HEK293T (cell line): Measurements from ENCODE around the gene IFT172.

Experiments used
- ARNT ChIP-seq: fragments of 450-650 bp; IDR thresholded peaks from 2 replicates; pipeline ENCODE4 v1.6.1; 2017; ENCODE audit warnings: mild to moderate bottlenecking
- BHLHE40 ChIP-seq: fragments of 450-650 bp; IDR thresholded peaks from 2 replicates; pipeline ENCODE4 v1.6.1; 2016; ENCODE audit warnings: mild to moderate bottlenecking, moderate library complexity, borderline replicate concordance
- CTBP1 ChIP-seq: fragments of 450-650 bp; IDR thresholded peaks from 2 replicates; pipeline ENCODE4 v1.6.1; 2016; ENCODE audit warnings: borderline replicate concordance
- ELF4 ChIP-seq: fragments of 450-650 bp; IDR thresholded peaks from 2 replicates; pipeline ENCODE4 v1.6.1; 2017; ENCODE audit warnings: antibody characterized with exemption
- FOXK2 ChIP-seq: fragments of 450-650 bp; IDR thresholded peaks from 2 replicates; pipeline ENCODE4 v1.6.1; 2016; ENCODE audit warnings: mild to moderate bottlenecking
- FOXM1 ChIP-seq: fragments of 450-650 bp; IDR thresholded peaks from 2 replicates; pipeline ENCODE4 v1.6.1; 2017; ENCODE audit warnings: mild to moderate bottlenecking, borderline replicate concordance
- L3MBTL2 ChIP-seq: fragments of 450-650 bp; conservative IDR thresholded peaks from 2 replicates; pipeline ENCODE4 v1.6.1; 2016; ENCODE audit warnings: mild to moderate bottlenecking
- NFRKB ChIP-seq: fragments of 450-650 bp; IDR thresholded peaks from 2 replicates; pipeline ENCODE4 v1.6.1; 2016; ENCODE audit warnings: mild to moderate bottlenecking, moderate library complexity
- SP1 ChIP-seq: fragments of 450-650 bp; IDR thresholded peaks from 2 replicates; pipeline ENCODE4 v1.6.1; 2017
- SUZ12 ChIP-seq: fragments of 450-650 bp; IDR thresholded peaks from 2 replicates; pipeline ENCODE4 v1.6.1; 2016; ENCODE audit warnings: mild to moderate bottlenecking
- ZNF384 ChIP-seq: fragments of 450-650 bp; IDR thresholded peaks from 2 replicates; pipeline ENCODE4 v1.6.1; 2016
- TF ChIP-seq, protein P1 (sequence below): fragments of 450-650 bp; IDR thresholded peaks from 2 replicates; pipeline ENCODE4 v1.6.1; 2016

DNA sequence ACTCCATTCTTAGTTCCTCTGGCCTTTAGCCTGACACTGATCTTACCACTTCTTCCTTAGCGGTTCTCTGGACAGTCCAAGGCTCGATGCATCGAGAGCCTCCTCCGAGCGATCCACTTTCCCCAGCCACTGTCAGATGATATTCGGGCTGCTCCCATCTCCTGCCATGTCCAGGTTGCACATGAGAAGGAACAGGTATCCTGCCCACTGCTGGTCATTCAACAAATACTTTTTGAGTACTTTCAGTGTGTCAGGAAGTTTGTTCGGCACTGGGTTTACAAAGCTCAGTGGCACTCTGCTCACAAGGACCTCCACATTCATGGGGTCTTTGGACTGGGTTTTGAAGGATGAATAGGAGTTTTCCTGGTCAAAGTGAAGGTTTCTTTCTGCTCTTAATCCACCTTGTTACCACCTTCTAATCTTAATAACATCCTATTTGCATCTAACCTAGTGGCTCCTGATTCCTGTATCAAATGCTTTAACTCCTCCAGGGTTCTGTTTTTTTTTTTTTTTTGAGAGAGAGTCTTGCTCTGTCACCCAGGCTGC lies 32.9 kb upstream of the IFT172 start:
- TF ChIP-seq FOXK2: no peak
- TF ChIP-seq BHLHE40: no peak
- no peak for TF ChIP-seq ARNT
- TF ChIP-seq SP1: no peak
- no peak for TF ChIP-seq SUZ12
- TF ChIP-seq CTBP1: no peak
- no peak for TF ChIP-seq NFRKB
- no peak for TF ChIP-seq ELF4
- no peak for TF ChIP-seq FOXM1
- TF ChIP-seq ZNF384: no peak
- TF ChIP-seq, protein P1, sequence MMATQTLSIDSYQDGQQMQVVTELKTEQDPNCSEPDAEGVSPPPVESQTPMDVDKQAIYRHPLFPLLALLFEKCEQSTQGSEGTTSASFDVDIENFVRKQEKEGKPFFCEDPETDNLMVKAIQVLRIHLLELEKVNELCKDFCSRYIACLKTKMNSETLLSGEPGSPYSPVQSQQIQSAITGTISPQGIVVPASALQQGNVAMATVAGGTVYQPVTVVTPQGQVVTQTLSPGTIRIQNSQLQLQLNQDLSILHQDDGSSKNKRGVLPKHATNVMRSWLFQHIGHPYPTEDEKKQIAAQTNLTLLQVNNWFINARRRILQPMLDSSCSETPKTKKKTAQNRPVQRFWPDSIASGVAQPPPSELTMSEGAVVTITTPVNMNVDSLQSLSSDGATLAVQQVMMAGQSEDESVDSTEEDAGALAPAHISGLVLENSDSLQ: no peak
- no peak for TF ChIP-seq L3MBTL2
